CD14-positive monocyte (primary cell): ENCODE measurements around the gene RELN. TPM values are rescaled to one million over a fixed set of nuclear protein-coding genes. Genes with fewer than 3 reads are reported as not detected.

Experiments used
- DNase-seq, 3 donors: peaks; one replicate each; pipeline ENCODE4 v3.0.0-alpha.2; 2011 to 2022
- H2AFZ ChIP-seq: 2 replicates; pipeline ENCODE4 v1.6.0; 2012; ENCODE audit warnings: mild to moderate bottlenecking, low read depth, low read length, inconsistent platforms; ENCODE audit not compliant: insufficient read depth, poor library complexity, severe bottlenecking
- H3K27ac ChIP-seq, 2 donors: 1 replicate in 1 of 2; 2 replicates in 1 of 2; pipeline ENCODE4 v1.5.1; 2012 to 2013; ENCODE audit warnings: low read length in 2 of 2, control low read depth in 1 of 2, inconsistent platforms in 1 of 2, low read depth in 1 of 2, mild to moderate bottlenecking in 1 of 2
- H3K27me3 ChIP-seq, 2 donors: one replicate each; pipeline versions ENCODE4 v1.6.0 to v1.6.1; 2011 to 2013; ENCODE audit warnings: low read length in 2 of 2; ENCODE audit not compliant: control insufficient read depth in 2 of 2, insufficient read depth in 2 of 2
- H3K36me3 ChIP-seq, 2 donors: replicated peaks in 1 of 2; 1 replicate in 1 of 2; 2 replicates in 1 of 2; pipeline versions ENCODE4 v1.5.1 to v1.6.1; 2012 to 2013; ENCODE audit warnings: low read length in 2 of 2, control low read depth in 1 of 2, inconsistent platforms in 1 of 2, mild to moderate bottlenecking in 1 of 2; ENCODE audit not compliant: insufficient read depth in 2 of 2, control insufficient read depth in 1 of 2
- H3K4me1 ChIP-seq, 2 donors: 1 replicate in 1 of 2; 2 replicates in 1 of 2; pipeline versions ENCODE4 v1.5.1 to v1.6.1; 2012 to 2013; ENCODE audit warnings: low read length in 2 of 2, control low read depth in 1 of 2, inconsistent platforms in 1 of 2, mild to moderate bottlenecking in 1 of 2, moderate library complexity in 1 of 2; ENCODE audit not compliant: insufficient read depth in 2 of 2, control insufficient read depth in 1 of 2
- H3K4me2 ChIP-seq: replicated peaks from 2 replicates; pipeline ENCODE3; 2012; ENCODE audit warnings: low read length, moderate library complexity, mild to moderate bottlenecking; ENCODE audit not compliant: poor library complexity, severe bottlenecking; ENCODE audit errors: extremely low read depth
- H3K4me3 ChIP-seq, 3 experiments: fragments of 200-600 bp in 1 of 3; sonication (generic) in 1 of 3; replicated peaks in 1 of 3; 1 replicate in 2 of 3; 2 replicates in 1 of 3; pipeline ENCODE4 v1.5.1; 2011 to 2013; ENCODE audit warnings: low read length in 3 of 3, mild to moderate bottlenecking in 3 of 3, control low read depth in 2 of 3, low read depth in 2 of 3, inconsistent platforms in 1 of 3, moderate library complexity in 1 of 3
- H3K79me2 ChIP-seq: 2 replicates; pipeline ENCODE4 v1.6.0; 2012; ENCODE audit warnings: mild to moderate bottlenecking, control low read depth, inconsistent platforms, low read length, moderate library complexity; ENCODE audit not compliant: insufficient read depth
- H3K9ac ChIP-seq: 2 replicates; pipeline ENCODE4 v1.6.0; 2017; ENCODE audit warnings: low read length, mild to moderate bottlenecking; ENCODE audit not compliant: insufficient read depth, poor library complexity, severe bottlenecking
- H3K9me3 ChIP-seq, 2 donors: replicated peaks in 1 of 2; 1 replicate in 1 of 2; 2 replicates in 1 of 2; pipeline versions ENCODE4 v1.5.1 to v1.6.1; 2012 to 2013; ENCODE audit warnings: low read length in 2 of 2, control low read depth in 1 of 2; ENCODE audit not compliant: control insufficient read depth in 1 of 2, insufficient read depth in 1 of 2
- H4K20me1 ChIP-seq: 2 replicates; pipeline ENCODE4 v1.6.0; 2012; ENCODE audit warnings: mild to moderate bottlenecking, low read length, control low read depth, moderate library complexity; ENCODE audit not compliant: insufficient read depth
- H3K27ac Mint-ChIP-seq, 7 donors: one replicate each; pipeline ENCODE4 v1.8.0; 2020; ENCODE audit warnings: mild to moderate bottlenecking in 7 of 7, mixed read lengths in 7 of 7, moderate library complexity in 6 of 7, inconsistent platforms in 2 of 7
- H3K27me3 Mint-ChIP-seq, 3 donors: one replicate each; pipeline ENCODE4 v1.8.0; 2021 to 2022; ENCODE audit warnings: low read depth in 3 of 3, mild to moderate bottlenecking in 3 of 3, mixed read lengths in 3 of 3, moderate library complexity in 3 of 3, inconsistent platforms in 1 of 3
- H3K36me3 Mint-ChIP-seq, 2 donors: one replicate each; pipeline ENCODE4 v1.8.0; 2020; ENCODE audit warnings: mixed read lengths in 2 of 2, inconsistent platforms in 1 of 2, mild to moderate bottlenecking in 1 of 2
- H3K4me1 Mint-ChIP-seq: one replicate; pipeline ENCODE4 v1.8.0; 2020; ENCODE audit warnings: mild to moderate bottlenecking, mixed read lengths
- H3K4me3 Mint-ChIP-seq, 2 donors: one replicate each; pipeline ENCODE4 v1.8.0; 2020; ENCODE audit warnings: mild to moderate bottlenecking in 2 of 2, mixed read lengths in 2 of 2, moderate library complexity in 1 of 2
- H3K9me3 Mint-ChIP-seq, 7 donors: one replicate each; pipeline ENCODE4 v1.8.0; 2020 to 2022; ENCODE audit warnings: mixed read lengths in 7 of 7, mild to moderate bottlenecking in 6 of 7, moderate library complexity in 6 of 7, inconsistent platforms in 2 of 7
- CTCF ChIP-seq: fragments of 200-600 bp; IDR thresholded peaks from one replicate; pipeline ENCODE4 v1.8.0; 2022; ENCODE audit warnings: antibody characterized with exemption, mild to moderate bottlenecking
- WGBS: methylation state at CpG from one replicate; pipeline ENCODE4 v1.1.5; 2013; ENCODE audit warnings: missing lambda C conversion rate; ENCODE audit not compliant: insufficient coverage; 5-methylcytosine and 5-hydroxymethylcytosine counted together
- intact Hi-C, 2 donors: fragments of 100-400 bp; cut with micrococcal nuclease; formaldehyde crosslinking; loops; one replicate each; pipeline versions ENCODE4 v1.15.0 to v1.15.1; 2023
- polyA plus RNA-seq, 3 donors: library from polyadenylated mRNA; depleted of rRNA in 1 of 3; unstranded in 2 of 3; stranded (reverse) in 1 of 3; fragments of 300-500 nt in 2 of 3; fragments of >200 nt in 1 of 3; fragmentation: Illumina TruSeq in 2 of 3; gene quantifications; 1 replicate in 2 of 3; 2 replicates in 1 of 3; pipeline ENCODE4 v1.2.3, GENCODE V29; 2012 to 2021

The RELN gene
- polyA plus RNA-seq, 3 donors, result not detected

- H3K4me1 ChIP-seq, result no peaks in the 10 kb centered on the region
Observed at GRCh38 chr7:103598326-103598905, 391.0 kb downstream of the RELN start.

GRCh38 chr7:103597606-103598005 is 391.9 kb downstream of the RELN start:
- no CpG with 5 or more reads among the region's 2 CpGs for WGBS
- Histone ChIP-seq H3K27me3 (no peaks in the 10 kb centered on the region), H3K9me3 (no peaks in the 10 kb centered on the region), H4K20me1 (no peaks in the 10 kb centered on the region), H3K36me3 (no peaks in the 10 kb centered on the region), H3K4me3 (no peak overlapping the region), H3K9ac (no peak overlapping the region), H3K4me1 (no peaks in the 10 kb centered on the region), H3K79me2 (no peaks in the 10 kb centered on the region), H3K4me2 (no peak overlapping the region), H2AFZ (no peak overlapping the region), H3K27ac (no peak overlapping the region)
- Mint-ChIP-seq H3K27me3 (peaks cover 3 to 7% (median 4%) of the 10 kb centered on the region in 3 donors), H3K9me3 (peaks cover 0 to 4% (median 0%) of the 10 kb centered on the region in 7 donors), H3K4me1 (no peaks in the 10 kb centered on the region), H3K27ac (no peak overlapping the region), H3K36me3 (no peaks in the 10 kb centered on the region), H3K4me3 (no peak overlapping the region)
- TF ChIP-seq CTCF, result no peak
- DNase-seq, result no peak
- intact Hi-C loops, result no loop called here

More at GRCh38 chr7:103598326-103598905, 391.0 kb downstream of the RELN start:
- Histone ChIP-seq H4K20me1 (no peaks in the 10 kb centered on the region), H3K4me3 (no peak overlapping the region), H3K9me3 (no peaks in the 10 kb centered on the region), H3K27ac (no peak overlapping the region), H3K79me2 (no peaks in the 10 kb centered on the region), H3K4me2 (no peak overlapping the region), H3K36me3 (no peaks in the 10 kb centered on the region), H3K9ac (no peak overlapping the region), H3K27me3 (no peaks in the 10 kb centered on the region), H2AFZ (no peak overlapping the region)
- DNase-seq, result no peak
- H3K4me3 Mint-ChIP-seq, result no peak overlapping the region
- peaks cover 3 to 7% (median 6%) of the 10 kb centered on the region in 3 donors for H3K27me3 Mint-ChIP-seq
- no peak overlapping the region for H3K27ac Mint-ChIP-seq
- WGBS, result no CpG with 5 or more reads among the region's 2 CpGs
- TF ChIP-seq CTCF, result no peak
- H3K4me1 Mint-ChIP-seq, result no peaks in the 10 kb centered on the region
- H3K9me3 Mint-ChIP-seq, result peaks cover 0 to 4% (median 0%) of the 10 kb centered on the region in 7 donors
- H3K36me3 Mint-ChIP-seq, result no peaks in the 10 kb centered on the region
- intact Hi-C loops, result no loop called here
